Measurements from ENCODE around the gene RTP4.

GRCh38 chr3:187383246-187383645 lies 15.1 kb downstream of the RTP4 start:
- TF ChIP-seq POLR2AphosphoS5 (IDR thresholded peaks at IDR 0.05; ENCODE audit: low read depth, low read length) (no peak), POLR2A (IDR thresholded peaks at IDR 0.05; ENCODE audit: low read depth, low read length) (no peak), TAF1 (IDR thresholded peaks at IDR 0.05; ENCODE audit: low read depth, low read length) (no peak), PAX5 (IDR thresholded peaks at IDR 0.05; ENCODE audit: insufficient read depth, low read length, severe bottlenecking) (no peak), SPI1 (IDR thresholded peaks at IDR 0.05; ENCODE audit: low read depth, low read length) (no peak), POU2F2 (IDR thresholded peaks at IDR 0.05; ENCODE audit: low read depth, low read length) (no peak)
